ENCODE measurements around the gene ZNF212. TPM values are rescaled to one million over a fixed set of nuclear protein-coding genes. Genes with fewer than 3 reads are reported as not detected.
"Not testable (repeated sequence)": the region's sequence is repeated elsewhere in the genome, so short reads cannot be mapped to it uniquely, and the experiment has no call there.

The ZNF212 gene
- total RNA-seq, 4 donors from 2014 or later: 19.8 to 24.9 (median 23.2) TPM

GRCh38 chr7:149228831-149229471 is 10.5 kb upstream of the ZNF212 start:
- no peaks in the 10 kb centered on the region for H3K27me3 ChIP-seq
- H3K9me3 ChIP-seq: no peaks in the 10 kb centered on the region
- H3K36me3 ChIP-seq: peaks cover 0 to 21% (median 0%) of the 10 kb centered on the region in 3 donors
- peaks cover 0 to 5% (median 0%) of the 10 kb centered on the region in 4 donors for H3K4me1 ChIP-seq
- H3K27ac ChIP-seq: no peak overlapping the region
- H3K4me3 ChIP-seq: no peak overlapping the region
- no peak for DNase-seq
- TF ChIP-seq POLR2A (IDR thresholded peaks at IDR 0.05) (no peak), CTCF (IDR thresholded peaks at IDR 0.05) (no peak)

- H3K4me3 ChIP-seq: no peak overlapping the region
- H3K9me3 ChIP-seq: no peaks in the 10 kb centered on the region
- no peaks in the 10 kb centered on the region for H3K27me3 ChIP-seq
- peaks cover 0 to 15% (median 0%) of the 10 kb centered on the region in 3 donors for H3K36me3 ChIP-seq
- no peak for DNase-seq
- H3K27ac ChIP-seq: no peak overlapping the region
- TF ChIP-seq CTCF (IDR thresholded peaks at IDR 0.05): no peak
- peaks cover 0 to 5% (median 0%) of the 10 kb centered on the region in 4 donors for H3K4me1 ChIP-seq
Observed at GRCh38 chr7:149229526-149229925, 9.9 kb upstream of the ZNF212 start.

- no peak for DNase-seq
- TF ChIP-seq CTCF (IDR thresholded peaks at IDR 0.05): no peak
- TF ChIP-seq POLR2A (IDR thresholded peaks at IDR 0.05): no peak
- H3K4me3 ChIP-seq: no peak overlapping the region
- H3K9me3 ChIP-seq: no peaks in the 10 kb centered on the region
- H3K4me1 ChIP-seq: no peaks in the 10 kb centered on the region
- no peaks in the 10 kb centered on the region for H3K36me3 ChIP-seq
- H3K27me3 ChIP-seq: no peaks in the 10 kb centered on the region
- no peak overlapping the region for H3K27ac ChIP-seq
Observed at GRCh38 chr7:149232362-149232761, 7.1 kb upstream of the ZNF212 start.

- H3K36me3 ChIP-seq, H3K4me1 ChIP-seq, H3K27me3 ChIP-seq, H3K27ac ChIP-seq, H3K9me3 ChIP-seq, H3K4me3 ChIP-seq, DNase-seq: not testable (repeated sequence)
Observed at GRCh38 chr7:149233655-149234204, 5.7 kb upstream of the ZNF212 start.

GRCh38 chr7:149237502-149237901 is 1.9 kb upstream of the ZNF212 start:
- no peaks in the 10 kb centered on the region for H3K36me3 ChIP-seq
- DNase-seq: no peak
- H3K9me3 ChIP-seq: no peaks in the 10 kb centered on the region
- peaks cover 0 to 14% (median 5%) of the 10 kb centered on the region in 4 donors for H3K4me1 ChIP-seq
- no peak overlapping the region for H3K4me3 ChIP-seq
- TF ChIP-seq CTCF (IDR thresholded peaks at IDR 0.05): no peak
- TF ChIP-seq POLR2A (IDR thresholded peaks at IDR 0.05): no peak
- H3K27ac ChIP-seq: no peak overlapping the region
- no peaks in the 10 kb centered on the region for H3K27me3 ChIP-seq

- H3K9me3 ChIP-seq: no peaks in the 10 kb centered on the region
- peaks cover 0 to 14% (median 5%) of the 10 kb centered on the region in 4 donors for H3K4me1 ChIP-seq
- H3K4me3 ChIP-seq: no peak overlapping the region
- no peak for DNase-seq
- H3K36me3 ChIP-seq: no peaks in the 10 kb centered on the region
- H3K27ac ChIP-seq: no peak overlapping the region
- H3K27me3 ChIP-seq: no peaks in the 10 kb centered on the region
- TF ChIP-seq CTCF (IDR thresholded peaks at IDR 0.05): no peak
- no peak for TF ChIP-seq POLR2A (IDR thresholded peaks at IDR 0.05)
Observed at GRCh38 chr7:149238051-149238450, 1.4 kb upstream of the ZNF212 start.
